CD4-positive, alpha-beta T cell treated with Interleukin-15 for 1 hour (primary cell): ENCODE data around the gene MAPKAP1.

Experiments used
- DNase-seq: peaks from one replicate; pipeline ENCODE4 v3.0.0-alpha.2; 2020

MAPKAP1 gene

DNA sequence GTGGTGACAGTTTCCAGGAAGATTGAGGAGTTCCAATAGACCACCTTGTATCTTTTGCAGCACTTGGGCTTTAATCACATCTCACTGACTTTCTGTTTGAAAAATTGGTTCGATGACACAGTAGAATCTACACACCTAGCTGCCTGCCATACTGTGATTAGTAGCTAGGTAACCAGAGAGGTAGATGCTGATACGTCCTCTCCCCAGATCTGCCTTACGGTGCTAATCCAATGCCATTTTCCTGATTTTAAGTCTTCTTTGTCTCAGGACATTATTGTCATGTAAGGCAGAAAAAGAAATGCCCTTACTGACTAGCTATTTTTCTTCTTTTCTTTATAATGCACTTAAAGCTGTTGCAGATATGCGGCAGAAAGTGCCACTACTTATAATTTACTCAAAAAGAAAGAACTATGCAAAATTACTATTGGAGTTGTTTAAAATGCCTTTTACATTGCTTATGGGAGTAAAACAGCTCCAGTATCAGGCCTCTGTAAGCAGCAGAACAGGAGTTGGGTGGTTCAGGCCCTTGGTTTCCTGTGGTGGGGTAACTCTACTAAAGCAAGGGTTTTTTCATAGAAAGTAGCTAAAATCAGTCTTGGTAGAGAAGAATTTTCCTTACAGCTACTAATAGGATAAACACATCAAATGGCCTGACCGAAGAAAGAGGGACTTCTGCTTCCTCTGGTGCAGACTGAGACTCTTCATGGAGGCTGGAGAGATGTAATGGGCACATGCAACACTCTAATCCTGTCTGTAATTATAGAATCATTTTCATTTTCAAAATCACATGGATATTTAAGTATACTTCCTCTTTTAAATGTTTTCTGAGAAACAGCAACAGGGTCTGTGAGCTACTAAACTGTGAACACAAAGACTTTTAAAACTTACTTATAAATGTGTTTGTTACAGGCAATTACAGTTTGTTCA, 177.2 kb downstream of the MAPKAP1 start:
- DNase-seq, result no peak

DNA sequence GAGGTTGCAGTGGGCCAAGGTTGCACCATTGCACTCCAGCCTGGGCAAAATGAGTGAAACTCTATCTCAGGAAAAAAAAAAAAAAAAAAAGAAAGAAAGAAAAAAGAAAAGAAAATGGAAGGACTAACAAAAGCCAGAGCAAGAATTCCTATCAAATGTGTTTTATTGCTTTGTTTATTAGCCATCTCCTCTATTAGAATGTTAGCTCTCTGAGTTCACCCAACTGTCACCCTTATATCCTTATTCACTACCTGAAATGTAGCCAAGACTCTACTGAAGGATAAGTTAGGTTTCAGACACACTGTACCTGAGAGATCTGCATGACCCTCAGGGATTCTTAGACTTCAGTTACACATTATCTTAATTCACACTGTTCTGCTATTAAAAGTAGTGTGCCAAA, 177.9 kb downstream of the MAPKAP1 start:
- no peak for DNase-seq

DNA sequence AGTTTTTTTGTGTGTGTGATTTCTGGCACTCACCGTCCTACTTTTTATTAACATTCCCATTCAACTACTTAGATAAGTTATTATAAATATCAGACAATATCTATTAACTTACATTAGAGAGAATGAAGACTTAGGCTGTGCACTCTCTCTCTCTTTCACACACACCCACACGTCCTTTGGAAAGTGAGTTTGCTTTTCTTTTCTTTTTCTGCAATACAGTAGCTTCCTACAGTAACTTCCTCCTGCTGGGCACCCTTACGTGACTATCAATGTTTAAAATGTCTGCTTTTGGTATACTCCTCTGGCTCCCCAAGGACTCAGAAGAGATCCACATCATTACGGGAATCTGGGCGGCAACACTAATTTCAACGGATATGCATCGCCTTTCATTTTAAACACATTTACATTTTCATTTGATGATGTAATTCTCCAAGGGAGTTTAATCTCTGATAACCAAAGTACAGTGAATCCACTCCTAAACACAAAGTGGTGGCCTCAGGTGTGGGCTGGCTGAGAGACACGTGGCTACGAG, 179.5 kb downstream of the MAPKAP1 start:
- no peak for DNase-seq

DNA sequence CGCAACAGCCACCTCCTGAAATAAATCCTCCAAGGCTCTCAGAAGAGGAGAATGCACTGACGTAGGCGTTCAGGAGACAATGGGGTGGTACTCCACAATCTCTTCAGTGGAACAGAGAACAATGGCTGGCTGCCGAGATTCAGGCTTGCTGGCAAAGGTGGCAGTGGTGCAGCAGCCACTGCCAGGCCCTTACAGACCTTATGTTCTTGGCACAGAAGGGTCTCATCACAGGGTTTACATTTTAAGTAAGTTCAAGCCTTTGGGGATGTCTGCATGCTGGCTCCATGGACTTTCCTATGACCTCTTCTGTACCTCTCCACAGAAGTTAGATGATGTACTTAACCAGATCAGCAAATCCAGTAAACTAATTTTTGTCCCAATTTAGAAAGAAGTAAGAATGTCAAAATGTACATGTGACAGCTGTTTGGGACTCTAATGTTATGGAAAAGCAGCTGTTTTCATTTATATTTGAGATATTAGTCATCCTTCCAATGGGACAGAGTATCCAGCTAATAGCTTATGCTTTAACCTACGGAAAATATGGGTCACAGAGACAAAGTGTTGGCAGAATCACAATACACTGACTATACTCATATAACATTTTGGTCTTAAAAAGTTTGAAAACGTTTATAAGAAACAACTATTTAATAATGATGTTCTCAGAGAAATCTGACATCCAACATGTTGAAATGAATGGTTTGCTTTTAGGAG, 180.9 kb downstream of the MAPKAP1 start:
- DNase-seq, result no peak

DNA sequence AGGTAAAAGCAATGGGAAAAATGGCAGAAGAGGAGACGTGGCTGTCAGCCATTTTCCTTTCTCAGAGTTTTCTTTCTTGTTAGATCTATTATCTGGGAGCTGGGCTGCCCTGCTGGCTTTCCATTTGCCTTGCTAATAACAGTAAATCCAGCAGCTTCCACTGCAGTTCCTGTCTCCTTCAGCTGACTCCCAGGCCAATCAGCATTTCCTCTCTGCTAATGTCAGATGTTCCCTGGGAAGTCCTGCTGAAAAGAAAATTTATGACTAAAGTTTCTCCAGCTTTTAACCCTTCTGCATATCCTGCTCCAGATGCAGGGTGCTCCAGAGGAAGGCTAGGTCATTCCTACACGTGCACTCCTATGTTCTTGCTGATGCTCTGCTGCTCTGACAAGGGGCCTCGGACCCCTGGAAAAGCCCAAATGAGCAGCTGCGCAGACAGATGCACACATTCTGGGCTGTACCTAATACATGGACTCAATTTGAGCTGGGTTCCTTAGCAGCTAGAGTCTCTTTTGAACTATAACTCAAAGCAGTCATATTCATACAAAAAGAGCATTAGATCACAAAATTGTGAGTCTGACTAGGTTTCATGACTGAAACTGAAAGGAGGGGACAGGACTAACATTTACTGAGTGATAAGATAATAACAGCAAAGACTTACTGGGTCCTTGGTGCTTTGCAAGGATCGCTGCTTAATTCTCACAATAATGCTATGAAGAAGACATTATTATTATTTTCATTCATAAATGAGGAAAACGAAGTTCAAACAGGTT, 182.2 kb downstream of the MAPKAP1 start:
- DNase-seq, result no peak

DNA sequence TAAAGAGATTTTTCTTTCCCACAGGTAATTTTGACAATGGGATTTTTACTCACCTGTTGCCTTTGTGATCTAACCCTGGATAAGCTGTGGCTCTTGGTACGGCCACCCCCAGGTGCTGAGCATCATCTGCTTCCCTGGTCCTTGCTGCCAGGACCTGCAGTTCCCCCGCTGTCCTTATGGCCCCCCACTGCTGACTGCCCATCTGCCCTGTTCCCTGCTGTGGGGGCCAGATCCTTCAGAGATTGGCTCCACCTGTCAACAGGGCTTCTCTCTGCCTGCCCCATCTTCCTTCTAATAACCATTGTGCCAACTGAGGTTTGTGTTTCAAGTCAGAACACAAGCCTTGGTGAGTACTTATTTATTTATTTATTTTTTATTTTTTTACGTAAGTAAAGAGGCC, 183.3 kb downstream of the MAPKAP1 start:
- DNase-seq, result no peak

DNA sequence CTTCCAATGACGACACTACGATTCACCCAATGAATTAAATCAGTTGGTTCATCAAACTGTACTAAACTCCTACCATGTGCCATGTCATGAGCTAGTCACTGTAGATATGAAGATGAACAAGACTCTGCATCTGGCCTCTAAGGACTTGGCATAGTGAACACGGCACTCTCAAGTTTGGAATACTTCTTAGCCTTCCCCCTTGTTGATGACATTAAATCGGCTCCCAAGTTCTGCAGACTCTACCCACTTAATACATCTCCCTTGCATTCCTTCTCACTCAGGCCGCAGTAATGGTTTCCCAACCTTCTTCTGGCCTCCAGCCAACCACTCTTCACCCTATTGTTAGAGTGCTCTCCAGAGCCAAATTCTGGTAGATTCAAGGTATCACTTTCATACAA, 184.7 kb downstream of the MAPKAP1 start:
- DNase-seq, result no peak

DNA sequence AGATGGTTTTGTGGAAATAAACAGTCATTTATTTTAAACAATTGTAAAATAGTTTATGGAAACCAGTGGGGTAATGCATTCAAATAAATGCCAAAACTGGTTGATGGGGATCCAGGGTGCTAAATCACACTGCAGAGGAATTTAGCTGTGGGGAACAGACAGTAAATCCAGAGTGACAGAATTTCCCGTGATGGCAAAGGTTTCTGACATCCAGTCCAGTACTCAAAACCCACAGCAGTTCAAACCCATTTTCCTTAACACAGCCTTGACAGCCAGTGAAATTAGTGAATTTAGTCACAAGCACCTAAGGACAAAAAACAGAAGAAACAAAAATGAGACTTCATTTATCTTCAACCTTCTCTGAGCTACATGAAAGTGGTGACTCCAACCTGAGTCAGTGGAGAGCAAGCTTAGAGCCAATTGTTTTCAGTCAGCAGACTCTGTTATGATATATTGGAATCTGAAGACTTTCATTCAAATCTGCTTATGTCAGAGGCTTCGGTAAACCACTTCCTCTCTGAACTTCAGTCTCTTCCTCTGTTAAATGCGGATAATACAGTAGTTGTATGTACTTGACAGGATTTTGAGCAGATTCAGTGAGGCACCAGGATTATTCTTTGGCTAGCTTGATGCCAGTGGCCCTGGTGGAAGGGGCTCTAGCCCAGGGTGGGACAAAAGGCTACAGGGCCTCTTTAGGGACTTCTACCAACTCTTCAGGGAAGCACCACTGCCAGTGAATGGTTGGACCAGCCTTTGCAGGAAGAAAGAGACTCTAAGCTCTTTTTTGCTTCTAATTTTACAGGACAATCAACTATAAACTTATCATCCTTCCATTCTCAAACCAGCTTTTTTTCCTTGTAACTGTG, 185.3 kb downstream of the MAPKAP1 start:
- DNase-seq, result no peak

DNA sequence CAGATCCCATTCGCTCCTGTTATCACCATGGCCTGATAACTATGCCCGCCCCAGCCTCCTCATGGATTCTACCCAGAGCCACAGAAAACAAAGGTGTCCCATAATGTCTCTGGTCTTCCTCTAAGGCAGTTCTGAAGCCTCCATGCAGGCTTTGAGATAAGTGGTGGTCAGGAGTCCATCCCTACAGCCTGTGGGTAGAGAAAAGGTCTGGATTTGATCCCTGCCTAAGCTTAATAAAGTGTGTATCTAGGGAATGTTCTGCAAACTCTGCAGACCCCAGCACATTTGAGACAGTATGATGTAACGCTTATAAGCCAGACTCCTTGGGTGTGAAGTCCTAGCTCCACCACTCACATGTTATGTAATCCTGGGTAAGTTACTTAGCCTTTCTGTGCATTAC, 187.3 kb downstream of the MAPKAP1 start:
- no peak for DNase-seq

DNA sequence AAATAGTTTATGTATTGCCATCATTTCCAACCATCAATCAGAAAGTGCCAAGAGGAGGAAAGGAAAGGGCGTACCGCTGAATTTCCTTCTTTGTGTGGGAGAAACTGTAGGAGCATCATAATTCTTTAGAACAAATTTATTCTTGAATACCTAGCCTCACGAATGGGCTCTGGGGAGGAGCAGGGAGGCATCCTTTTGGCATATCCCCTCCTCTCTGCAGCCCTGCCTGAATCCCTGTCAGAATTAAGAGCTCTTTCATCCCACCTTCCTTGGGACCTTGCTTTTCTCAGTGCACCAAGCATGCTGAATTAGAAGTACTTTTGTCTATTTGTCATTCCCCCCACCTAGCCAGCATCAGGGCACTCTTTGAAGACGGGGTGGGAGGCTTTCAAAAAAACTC, 189.4 kb downstream of the MAPKAP1 start:
- no peak for DNase-seq

DNA sequence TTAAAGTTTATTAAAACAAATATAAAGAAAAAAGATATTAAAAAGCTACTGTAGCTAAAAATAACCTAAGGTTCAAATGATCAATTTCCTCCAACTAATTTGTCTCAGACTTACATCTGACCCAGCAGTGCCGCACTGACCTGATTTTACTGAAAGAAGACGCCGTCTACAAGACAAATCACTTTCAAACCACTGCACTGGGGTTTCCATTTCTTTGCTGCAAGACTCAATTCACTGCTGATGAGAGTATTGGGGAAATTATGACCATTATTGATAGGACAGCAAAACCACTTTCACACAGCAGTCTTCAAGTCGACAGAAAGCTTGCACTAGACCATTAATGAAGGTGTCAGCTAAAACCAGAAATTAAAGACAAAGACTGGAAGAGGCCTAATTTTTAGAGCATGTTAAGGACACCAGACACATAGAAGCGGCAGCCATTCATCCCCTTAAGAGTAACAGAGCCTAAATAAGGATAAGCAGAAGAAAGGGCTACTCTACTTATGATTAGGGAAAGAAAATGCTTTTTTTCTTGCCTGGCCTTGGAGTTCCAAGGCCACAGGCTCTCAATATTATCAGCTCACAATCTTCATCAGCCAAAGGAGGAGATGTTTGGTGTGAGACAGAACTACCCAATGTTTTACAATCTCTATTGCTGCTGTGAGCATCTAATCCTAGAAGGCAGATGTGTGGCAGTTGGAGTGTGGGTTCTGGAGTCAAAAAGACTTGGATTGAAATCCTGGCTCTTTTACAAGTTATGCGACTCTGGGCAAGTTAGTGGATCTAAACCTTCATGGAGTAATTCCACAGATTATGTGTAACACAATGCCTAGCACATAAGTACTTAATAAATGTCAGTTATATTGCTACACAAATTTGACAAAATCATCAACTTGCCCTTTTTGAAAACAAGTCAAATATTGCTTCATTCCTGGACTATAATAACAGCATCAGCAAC, 190.7 kb downstream of the MAPKAP1 start:
- no peak for DNase-seq

DNA sequence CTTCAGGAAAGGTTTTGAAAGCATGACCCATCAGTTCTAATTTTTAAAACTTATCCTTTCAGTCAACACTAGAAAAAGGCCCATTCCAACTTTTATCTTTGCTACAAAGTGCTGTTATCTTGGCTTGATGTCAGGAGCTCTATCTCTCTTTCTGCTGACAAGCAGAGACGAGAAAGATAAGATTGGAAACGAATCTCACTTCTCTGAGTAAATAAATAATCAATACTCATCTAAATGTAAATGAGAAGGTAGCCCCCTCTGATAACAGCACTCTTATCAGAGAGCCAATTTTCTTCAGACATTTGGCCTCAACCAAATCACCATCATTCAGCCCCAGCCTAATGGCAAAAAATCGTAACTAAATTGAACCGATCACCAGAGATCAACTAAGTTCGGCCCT, 191.7 kb downstream of the MAPKAP1 start:
- no peak for DNase-seq

DNA sequence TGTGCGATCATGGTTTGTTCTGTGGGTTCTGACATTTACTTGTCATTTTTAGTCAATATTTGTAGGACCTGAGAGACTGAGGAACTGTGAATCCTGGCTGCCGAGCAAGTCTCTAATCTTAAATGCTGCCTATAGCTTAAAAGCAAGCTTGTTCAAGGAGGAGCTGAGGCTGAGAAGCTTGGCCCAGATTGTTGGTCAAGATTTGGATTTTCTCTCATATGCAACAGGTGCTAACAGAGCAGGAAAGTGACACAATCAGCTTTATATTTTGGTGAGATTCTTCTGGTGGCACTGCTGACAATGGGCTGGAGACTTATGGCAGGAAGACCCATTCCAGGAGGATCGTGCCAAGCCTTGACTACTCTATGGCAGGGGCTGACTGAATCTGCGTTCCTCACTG, 192.5 kb downstream of the MAPKAP1 start:
- no peak for DNase-seq

DNA sequence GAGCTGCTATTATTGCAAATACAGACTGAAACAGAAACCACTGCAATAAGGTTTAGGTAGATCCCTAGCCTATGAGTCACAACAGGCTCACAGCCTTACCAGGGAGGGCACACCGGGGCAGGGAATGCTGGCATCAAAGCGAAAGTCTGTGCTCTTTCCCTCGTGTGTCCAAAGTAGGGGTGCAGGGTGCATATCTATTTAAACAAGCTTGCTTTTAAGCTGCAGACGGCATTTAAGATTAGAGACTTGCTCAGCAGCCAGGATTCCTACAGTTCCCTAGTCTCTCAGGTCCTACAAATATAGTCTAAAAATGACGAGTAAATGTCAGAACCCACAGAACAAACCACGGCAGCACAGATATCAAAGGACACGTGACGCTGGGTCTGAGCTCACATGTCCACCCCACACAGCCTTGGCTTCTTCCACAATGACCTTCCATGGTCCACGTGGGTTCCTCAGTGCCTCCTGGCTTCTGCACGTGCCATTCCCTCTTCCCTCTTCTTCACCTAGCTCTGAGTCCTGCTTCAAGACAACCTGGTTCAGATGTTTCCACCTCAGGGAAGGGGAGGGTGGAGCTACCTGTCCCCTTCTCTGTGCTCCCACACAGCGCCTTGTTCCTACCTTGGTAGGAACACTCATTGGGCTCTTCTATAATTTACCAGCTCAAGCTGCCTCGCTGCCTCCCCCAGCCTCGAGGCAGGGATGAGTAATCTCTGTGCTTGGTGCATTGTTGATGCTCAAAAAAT, 193.2 kb downstream of the MAPKAP1 start:
- DNase-seq, result no peak

DNA sequence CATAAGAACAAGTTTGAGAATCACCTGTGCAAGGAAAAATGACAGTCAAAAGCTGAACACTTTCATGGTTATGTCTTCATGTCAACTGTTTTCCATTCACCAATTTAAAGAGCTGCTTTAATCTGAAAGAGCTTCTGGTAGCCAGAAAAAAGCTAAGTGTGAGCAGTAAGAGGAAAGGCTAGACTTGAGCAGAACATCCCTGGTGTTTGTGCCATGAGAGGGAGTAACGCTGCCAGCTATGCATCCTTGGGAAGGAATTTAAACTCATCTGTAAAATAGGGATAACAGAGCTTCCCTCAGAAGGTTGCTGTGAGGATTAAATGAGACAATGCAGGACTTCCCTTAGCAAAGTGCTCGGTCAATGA, 193.7 kb downstream of the MAPKAP1 start:
- DNase-seq, result no peak

DNA sequence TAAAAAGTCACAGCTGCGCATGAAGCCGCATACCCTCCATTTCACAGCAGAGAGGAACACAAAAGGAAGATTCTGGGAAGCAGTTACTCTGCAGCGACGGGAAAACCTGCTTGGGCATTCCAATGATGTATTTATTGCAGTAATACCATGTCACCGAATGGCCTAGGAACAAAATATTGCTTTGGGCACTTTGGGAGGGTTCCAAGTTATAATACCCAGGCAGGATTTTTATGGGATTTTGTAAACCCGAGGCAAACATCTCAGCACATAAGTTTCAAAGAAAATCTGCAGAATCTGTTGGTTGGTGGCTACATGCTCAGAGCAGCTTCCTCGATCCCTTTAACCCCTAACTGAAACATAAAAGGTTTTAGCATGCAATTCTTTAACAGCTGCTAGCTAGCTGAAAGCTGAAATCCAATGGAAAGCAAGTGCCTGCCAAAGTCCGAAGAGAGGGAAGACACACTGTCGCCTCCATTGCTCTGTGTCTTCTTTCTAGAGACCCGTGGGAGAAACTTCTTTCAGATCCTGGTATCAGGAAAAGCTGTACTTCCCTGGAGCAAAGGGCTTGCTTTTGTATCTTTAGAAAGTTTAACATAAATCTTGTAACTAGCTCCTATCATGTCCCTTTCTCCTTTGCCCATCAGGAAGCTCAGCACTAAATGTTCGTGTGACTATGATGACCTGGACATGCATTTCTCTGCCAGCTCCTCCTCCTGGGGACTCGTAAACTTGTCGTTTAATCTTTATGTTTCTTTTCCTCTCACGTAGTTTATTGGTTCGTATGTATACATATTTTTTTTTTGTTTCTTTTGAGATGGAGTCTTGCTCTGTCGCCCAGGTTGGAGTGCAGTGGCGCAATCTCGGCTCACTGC, 195.0 kb downstream of the MAPKAP1 start:
- no peak for DNase-seq

DNA sequence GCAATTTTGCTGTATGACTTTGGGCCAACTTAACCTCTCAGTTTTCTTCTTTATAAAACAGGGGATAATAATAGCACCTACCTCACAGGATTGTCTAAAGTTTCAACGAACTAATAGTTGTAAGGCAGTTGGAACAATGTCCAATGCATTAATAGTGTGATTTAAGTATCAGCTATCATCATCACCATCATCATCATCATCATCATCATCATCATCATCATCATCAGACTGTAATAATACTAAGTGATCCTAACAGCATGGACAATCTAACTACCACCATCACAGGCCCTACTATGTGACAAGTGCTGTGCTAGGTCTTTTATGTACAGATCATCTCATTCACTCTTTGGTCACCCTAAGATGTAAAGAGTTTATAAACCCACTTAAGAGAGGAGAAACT, 196.0 kb downstream of the MAPKAP1 start:
- no peak for DNase-seq

DNA sequence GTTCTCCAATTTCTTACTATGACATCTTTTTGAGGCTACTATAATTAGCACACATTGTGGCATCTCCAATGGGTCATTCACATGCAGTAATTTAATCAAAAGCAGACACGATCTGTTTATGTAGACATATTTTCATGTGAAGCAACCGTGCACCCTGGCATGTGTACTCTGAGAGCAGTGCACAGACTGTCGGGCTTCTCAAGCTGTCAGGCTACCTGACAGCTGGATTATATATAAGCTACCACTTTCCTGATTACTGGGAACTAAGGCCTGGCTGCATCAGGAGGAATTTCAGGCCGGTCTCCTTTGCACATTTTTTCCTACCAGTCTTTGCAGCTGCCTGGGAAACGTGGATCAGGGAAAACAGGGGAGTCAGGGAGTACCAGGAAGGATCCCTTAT, 197.5 kb downstream of the MAPKAP1 start:
- DNase-seq, result no peak

DNA sequence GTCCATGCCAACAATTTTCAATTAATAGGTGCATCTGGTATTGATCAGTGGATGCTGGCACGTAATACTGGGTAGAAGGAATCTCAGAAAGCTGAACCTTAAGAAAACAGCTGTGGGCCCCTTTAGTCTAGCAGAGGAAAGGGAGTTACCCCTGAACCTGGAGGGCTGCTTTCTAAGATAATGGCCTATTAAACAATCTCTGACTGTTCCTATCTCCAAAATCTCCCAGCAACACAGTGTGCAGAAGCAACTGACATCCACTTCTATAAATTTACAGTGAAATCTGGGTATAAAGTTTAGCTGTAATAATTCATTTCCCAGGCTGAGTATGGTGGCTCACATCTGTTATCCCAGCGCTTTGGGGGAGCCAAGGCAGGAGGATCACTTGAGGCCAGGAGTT, 198.8 kb downstream of the MAPKAP1 start:
- no peak for DNase-seq
